H9 (cell line): ENCODE measurements around the gene MAP3K5. TPM values are rescaled to one million over a fixed set of nuclear protein-coding genes. Genes with fewer than 3 reads are reported as not detected.

Source experiments
- DNase-seq: peaks from one replicate; pipeline ENCODE4 v3.0.0-alpha.2; 2017
- H2AFZ ChIP-seq: one replicate; pipeline ENCODE4 v1.6.1; 2013; ENCODE audit warnings: mild to moderate bottlenecking, low read length, control low read depth, moderate library complexity
- H2AK5ac ChIP-seq: 2 replicates; pipeline ENCODE4 v1.6.1; 2013; ENCODE audit warnings: low read length, control low read depth, mixed read lengths; ENCODE audit not compliant: insufficient read length
- H2BK120ac ChIP-seq: one replicate; pipeline ENCODE4 v1.6.1; 2013; ENCODE audit warnings: low read depth, mild to moderate bottlenecking, low read length, control low read depth, inconsistent platforms; ENCODE audit not compliant: poor library complexity, severe bottlenecking
- H2BK12ac ChIP-seq: 2 replicates; pipeline ENCODE4 v1.6.1; 2013; ENCODE audit warnings: low read length, control low read depth, mixed read lengths, low read depth; ENCODE audit not compliant: insufficient read length
- H2BK15ac ChIP-seq: 2 replicates; pipeline ENCODE4 v1.6.1; 2013; ENCODE audit warnings: low read depth, low read length, control low read depth
- H2BK20ac ChIP-seq: one replicate; pipeline ENCODE4 v1.6.1; 2013; ENCODE audit warnings: low read depth, mild to moderate bottlenecking, low read length, control low read depth, inconsistent platforms; ENCODE audit not compliant: poor library complexity, severe bottlenecking
- H2BK5ac ChIP-seq: 2 replicates; pipeline ENCODE4 v1.6.1; 2013; ENCODE audit warnings: low read length, control low read depth, mixed read lengths; ENCODE audit not compliant: insufficient read length
- H3K14ac ChIP-seq: 2 replicates; pipeline ENCODE4 v1.6.1; 2013; ENCODE audit warnings: low read length, control low read depth; ENCODE audit not compliant: insufficient read depth
- H3K18ac ChIP-seq: 2 replicates; pipeline ENCODE4 v1.6.1; 2013; ENCODE audit warnings: low read depth, mild to moderate bottlenecking, mixed read lengths, low read length, control low read depth; ENCODE audit not compliant: insufficient read length
- H3K23ac ChIP-seq: 2 replicates; pipeline ENCODE4 v1.6.1; 2013; ENCODE audit warnings: low read length, control low read depth, mixed read lengths, low read depth; ENCODE audit not compliant: insufficient read length
- H3K23me2 ChIP-seq: 2 replicates; pipeline ENCODE4 v1.6.1; 2013; ENCODE audit warnings: low read depth, mild to moderate bottlenecking, mixed read lengths, low read length, control low read depth; ENCODE audit not compliant: insufficient read length, poor library complexity, severe bottlenecking
- H3K27ac ChIP-seq: 2 replicates; pipeline ENCODE4 v1.5.1; 2013; ENCODE audit warnings: low read length, control low read depth, mixed read lengths, low read depth; ENCODE audit not compliant: insufficient read length
- H3K27me3 ChIP-seq: 2 replicates; pipeline ENCODE4 v1.6.1; 2013; ENCODE audit warnings: low read length, control low read depth, inconsistent platforms; ENCODE audit not compliant: insufficient read depth
- H3K4ac ChIP-seq: 2 replicates; pipeline ENCODE4 v1.6.1; 2013; ENCODE audit warnings: low read depth, mild to moderate bottlenecking, control low read depth, inconsistent platforms, low read length, moderate library complexity
- H3K4me1 ChIP-seq: 2 replicates; pipeline ENCODE4 v1.6.1; 2013; ENCODE audit warnings: low read length, control low read depth, inconsistent platforms; ENCODE audit not compliant: insufficient read depth
- H3K4me2 ChIP-seq: 2 replicates; pipeline ENCODE4 v1.6.1; 2013; ENCODE audit warnings: low read length, control low read depth, mixed read lengths; ENCODE audit not compliant: insufficient read length, insufficient read depth
- H3K56ac ChIP-seq: 2 replicates; pipeline ENCODE4 v1.6.1; 2013; ENCODE audit warnings: low read depth, mild to moderate bottlenecking, mixed read lengths, low read length, control low read depth; ENCODE audit not compliant: insufficient read length
- H3K79me1 ChIP-seq: 2 replicates; pipeline ENCODE4 v1.6.1; 2013; ENCODE audit warnings: low read depth, mild to moderate bottlenecking, moderate library complexity, low read length, control low read depth, inconsistent platforms; ENCODE audit not compliant: insufficient read depth, poor library complexity, severe bottlenecking
- H3K79me2 ChIP-seq: 2 replicates; pipeline ENCODE4 v1.6.1; 2013; ENCODE audit warnings: low read length, control low read depth, inconsistent platforms; ENCODE audit not compliant: insufficient read depth
- H3K9ac ChIP-seq: 2 replicates; pipeline ENCODE4 v1.6.1; 2013; ENCODE audit warnings: low read length, control low read depth, mixed read lengths; ENCODE audit not compliant: insufficient read length; ENCODE audit errors: extremely low read depth
- H3K9me3 ChIP-seq: one replicate; pipeline ENCODE4 v1.6.1; 2013; ENCODE audit warnings: low read depth, low read length, inconsistent platforms; ENCODE audit not compliant: control insufficient read depth
- H3T11ph ChIP-seq: one replicate; pipeline ENCODE4 v1.6.1; 2013; ENCODE audit warnings: mild to moderate bottlenecking, low read length, control low read depth, inconsistent platforms
- H4K20me1 ChIP-seq: one replicate; pipeline ENCODE4 v1.6.1; 2013; ENCODE audit not compliant: control insufficient read depth, insufficient read length, insufficient read depth
- H4K5ac ChIP-seq: 2 replicates; pipeline ENCODE4 v1.6.1; 2013; ENCODE audit warnings: low read depth, mild to moderate bottlenecking, mixed read lengths, low read length, control low read depth; ENCODE audit not compliant: insufficient read length
- H4K8ac ChIP-seq: replicated peaks from 2 replicates; pipeline ENCODE4 v1.6.1; 2013; ENCODE audit warnings: low read length, control low read depth, mixed read lengths, low read depth; ENCODE audit not compliant: insufficient read length
- H4K91ac ChIP-seq: 2 replicates; pipeline ENCODE4 v1.6.1; 2013; ENCODE audit warnings: low read depth, mild to moderate bottlenecking, moderate library complexity, mixed read lengths, low read length, control low read depth; ENCODE audit not compliant: insufficient read length
- H3K27ac Mint-ChIP-seq, 3 experiments: 2 replicates in 2 of 3; 3 replicates in 1 of 3; pipeline ENCODE4 v1.8.0; 2020 to 2021; ENCODE audit warnings: mixed read lengths in 3 of 3, mild to moderate bottlenecking in 1 of 3, moderate library complexity in 1 of 3
- H3K27me3 Mint-ChIP-seq: 2 replicates; pipeline ENCODE4 v1.8.0; 2021; ENCODE audit warnings: low read depth, mild to moderate bottlenecking, moderate library complexity, mixed read lengths
- H3K36me3 Mint-ChIP-seq, 3 experiments: 2 replicates in 2 of 3; 3 replicates in 1 of 3; pipeline ENCODE4 v1.8.0; 2020 to 2021; ENCODE audit warnings: low read depth in 3 of 3, mixed read lengths in 3 of 3; ENCODE audit not compliant: insufficient read depth in 1 of 3
- H3K4me1 Mint-ChIP-seq, 2 experiments: 2 replicates each; pipeline ENCODE4 v1.8.0; 2020; ENCODE audit warnings: mixed read lengths in 2 of 2
- H3K4me3 Mint-ChIP-seq, 2 experiments: 2 replicates in 1 of 2; 3 replicates in 1 of 2; pipeline ENCODE4 v1.8.0; 2020 to 2021; ENCODE audit warnings: mild to moderate bottlenecking in 2 of 2, mixed read lengths in 2 of 2, moderate library complexity in 1 of 2
- H3K9me3 Mint-ChIP-seq, 2 experiments: 2 replicates in 1 of 2; 3 replicates in 1 of 2; pipeline ENCODE4 v1.8.0; 2020; ENCODE audit warnings: mild to moderate bottlenecking in 2 of 2, mixed read lengths in 2 of 2, moderate library complexity in 1 of 2
- WGBS: extraction: QIAGEN DNeasy Blood & Tissue Kit; methylation state at CpG from one replicate; pipeline ENCODE4 v1.1.7; 2013; ENCODE audit warnings: missing lambda C conversion rate, low lambda C conversion rate, mixed read lengths; ENCODE audit not compliant: insufficient read length; ENCODE audit errors: extremely low coverage; 5-methylcytosine and 5-hydroxymethylcytosine counted together
- total RNA-seq: library from RNA; stranded (reverse); gene quantifications from 2 replicates; pipeline ENCODE4 v1.2.1, GENCODE V29; 2021
- TF ChIP-seq, protein P1 (sequence below): fragments of 200-600 bp; sonication (generic); conservative IDR thresholded peaks from 3 replicates; pipeline ENCODE4 v1.8.0; 2021; ENCODE audit warnings: antibody characterized with exemption, mild to moderate bottlenecking

MAP3K5 gene
- total RNA-seq, 1 experiment from 2014 or later = 1.6 TPM

DNA sequence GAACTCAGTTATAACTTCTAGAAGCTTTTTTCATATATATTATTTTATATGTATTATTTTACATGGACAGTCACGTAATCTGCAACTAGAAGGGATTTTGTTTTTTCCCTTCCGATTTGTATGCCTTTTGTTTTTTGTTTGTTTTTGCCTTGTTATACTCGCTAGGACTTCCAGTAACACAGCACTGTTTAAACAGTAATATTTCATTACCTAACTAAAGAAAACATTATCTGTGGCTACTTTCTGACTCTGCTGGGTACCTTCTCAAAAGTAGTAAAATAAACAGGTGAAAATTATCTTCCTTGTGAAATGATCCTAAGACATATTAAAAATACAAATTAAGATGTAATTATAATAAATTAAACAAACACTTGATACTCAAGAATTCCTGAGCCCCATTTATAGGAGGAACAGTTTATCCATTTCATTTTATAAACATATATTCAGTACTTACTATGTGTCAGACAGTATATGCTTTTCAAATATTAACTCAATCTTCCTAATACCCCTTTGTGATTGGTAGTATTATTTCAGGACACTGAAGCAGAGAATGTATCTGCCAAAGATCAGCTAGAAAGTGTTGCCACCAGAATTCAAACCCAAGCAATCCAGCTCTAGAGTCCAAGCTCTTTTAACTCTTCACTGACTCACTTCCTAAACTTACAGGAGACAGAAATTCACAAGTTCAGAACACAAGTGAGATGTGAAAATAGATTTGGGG, 65.3 kb downstream of the MAP3K5 start:
- no peak overlapping the region for H3K4me3 Mint-ChIP-seq
- H4K5ac ChIP-seq = no peak overlapping the region
- no peak overlapping the region for H2AFZ ChIP-seq
- H2BK5ac ChIP-seq = no peak overlapping the region
- WGBS = no CpG with 5 or more reads among the region's 3 CpGs
- H2BK12ac ChIP-seq = no peak overlapping the region
- no peak overlapping the region for H2BK20ac ChIP-seq
- no peak overlapping the region for H3K14ac ChIP-seq
- H3K18ac ChIP-seq = no peak overlapping the region
- peaks cover 0 to 3% of the 10 kb centered on the region in 2 experiments; a peak in 2 of 4 replicates for H3K4me1 Mint-ChIP-seq
- TF ChIP-seq, protein P1, sequence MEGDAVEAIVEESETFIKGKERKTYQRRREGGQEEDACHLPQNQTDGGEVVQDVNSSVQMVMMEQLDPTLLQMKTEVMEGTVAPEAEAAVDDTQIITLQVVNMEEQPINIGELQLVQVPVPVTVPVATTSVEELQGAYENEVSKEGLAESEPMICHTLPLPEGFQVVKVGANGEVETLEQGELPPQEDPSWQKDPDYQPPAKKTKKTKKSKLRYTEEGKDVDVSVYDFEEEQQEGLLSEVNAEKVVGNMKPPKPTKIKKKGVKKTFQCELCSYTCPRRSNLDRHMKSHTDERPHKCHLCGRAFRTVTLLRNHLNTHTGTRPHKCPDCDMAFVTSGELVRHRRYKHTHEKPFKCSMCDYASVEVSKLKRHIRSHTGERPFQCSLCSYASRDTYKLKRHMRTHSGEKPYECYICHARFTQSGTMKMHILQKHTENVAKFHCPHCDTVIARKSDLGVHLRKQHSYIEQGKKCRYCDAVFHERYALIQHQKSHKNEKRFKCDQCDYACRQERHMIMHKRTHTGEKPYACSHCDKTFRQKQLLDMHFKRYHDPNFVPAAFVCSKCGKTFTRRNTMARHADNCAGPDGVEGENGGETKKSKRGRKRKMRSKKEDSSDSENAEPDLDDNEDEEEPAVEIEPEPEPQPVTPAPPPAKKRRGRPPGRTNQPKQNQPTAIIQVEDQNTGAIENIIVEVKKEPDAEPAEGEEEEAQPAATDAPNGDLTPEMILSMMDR = no peak
- H4K91ac ChIP-seq = no peak overlapping the region
- H3K56ac ChIP-seq = no peak overlapping the region
- H3K23me2 ChIP-seq = no peaks in the 10 kb centered on the region
- H4K20me1 ChIP-seq = no peaks in the 10 kb centered on the region
- no peaks in the 10 kb centered on the region for H3K4me1 ChIP-seq
- H4K8ac ChIP-seq = no peak overlapping the region
- no peak for DNase-seq
- H3K36me3 Mint-ChIP-seq = 0 out of 7 replicates have a peak, but pooled peaks cover 0 to 1% (median 0%) of the 10 kb centered on the region in 3 experiments
- H3K9me3 Mint-ChIP-seq = no peaks in the 10 kb centered on the region; a peak in 1 of 5 replicates
- no peak overlapping the region for H3T11ph ChIP-seq
- H3K4me2 ChIP-seq = no peak overlapping the region
- H3K9me3 ChIP-seq = no peaks in the 10 kb centered on the region
- no peak overlapping the region for H3K27ac Mint-ChIP-seq
- no peaks in the 10 kb centered on the region for H3K27me3 ChIP-seq
- no peak overlapping the region for H2BK15ac ChIP-seq
- H2AK5ac ChIP-seq = no peak overlapping the region
- H3K79me1 ChIP-seq = no peaks in the 10 kb centered on the region
- H3K27ac ChIP-seq = no peak overlapping the region
- no peak overlapping the region for H3K4ac ChIP-seq
- H3K23ac ChIP-seq = no peak overlapping the region
- no peak overlapping the region for H3K9ac ChIP-seq
- H3K27me3 Mint-ChIP-seq = no peaks in the 10 kb centered on the region
- H3K79me2 ChIP-seq = no peaks in the 10 kb centered on the region
- H2BK120ac ChIP-seq = no peak overlapping the region
